Osteoblast (primary cell): ENCODE data around the gene MTRR. TPM values are rescaled to one million over a fixed set of nuclear protein-coding genes. Genes with fewer than 3 reads are reported as not detected.

ENCODE experiments used
- DNase-seq: peaks from one replicate; pipeline ENCODE4 v3.0.0; 2011; ENCODE audit warnings: low spot score, mixed read lengths; ENCODE audit not compliant: insufficient read length; ENCODE audit errors: missing footprints
- H2AFZ ChIP-seq: 2 replicates; pipeline ENCODE4 v1.6.0; 2011; ENCODE audit warnings: mild to moderate bottlenecking, low read length
- H3K27ac ChIP-seq: 2 replicates; pipeline ENCODE4 v1.5.1; 2011; ENCODE audit warnings: mild to moderate bottlenecking, low read depth, low read length, moderate library complexity
- H3K27me3 ChIP-seq: 2 replicates; pipeline ENCODE4 v1.6.0; 2012; ENCODE audit warnings: mild to moderate bottlenecking, control low read depth, inconsistent platforms, low read length, moderate library complexity; ENCODE audit not compliant: insufficient read depth
- H3K36me3 ChIP-seq: 2 replicates; pipeline ENCODE4 v1.5.1; 2011; ENCODE audit warnings: mild to moderate bottlenecking, low read length, control low read depth, moderate library complexity; ENCODE audit not compliant: insufficient read depth
- H3K4me1 ChIP-seq: 2 replicates; pipeline ENCODE4 v1.5.1; 2011; ENCODE audit warnings: mild to moderate bottlenecking, low read length, control low read depth, moderate library complexity; ENCODE audit not compliant: insufficient read depth
- H3K4me2 ChIP-seq: 2 replicates; pipeline ENCODE4 v1.6.0; 2011; ENCODE audit warnings: mild to moderate bottlenecking, low read length; ENCODE audit not compliant: insufficient read depth
- H3K4me3 ChIP-seq: fragments of 200-600 bp; sonication (generic); 3 replicates; pipeline ENCODE4 v1.5.1; 2012; ENCODE audit warnings: mild to moderate bottlenecking, low read length, inconsistent platforms; ENCODE audit not compliant: insufficient read depth
- H3K79me2 ChIP-seq: 2 replicates; pipeline ENCODE4 v1.6.0; 2012; ENCODE audit warnings: mild to moderate bottlenecking, low read length, control low read depth, inconsistent platforms; ENCODE audit not compliant: insufficient read depth
- H3K9me3 ChIP-seq: 2 replicates; pipeline ENCODE4 v1.5.1; 2011; ENCODE audit warnings: low read depth, low read length, control low read depth
- H4K20me1 ChIP-seq: 2 replicates; pipeline ENCODE4 v1.6.0; 2012; ENCODE audit warnings: mild to moderate bottlenecking, low read length, control low read depth; ENCODE audit not compliant: insufficient read depth
- total RNA-seq: library from RNA; depleted of rRNA; stranded (reverse); fragments of >200 nt; gene quantifications from 2 replicates; pipeline ENCODE4 v1.2.3, GENCODE V29; 2012
- TF ChIP-seq, protein P1 (sequence below): IDR thresholded peaks from 2 replicates; pipeline ENCODE4 v1.5.1; 2011; ENCODE audit warnings: mild to moderate bottlenecking, low read depth, low read length, moderate library complexity; ENCODE audit errors: extremely low read depth

MTRR gene
- total RNA-seq, 1 donor, result 36.6 TPM

DNA sequence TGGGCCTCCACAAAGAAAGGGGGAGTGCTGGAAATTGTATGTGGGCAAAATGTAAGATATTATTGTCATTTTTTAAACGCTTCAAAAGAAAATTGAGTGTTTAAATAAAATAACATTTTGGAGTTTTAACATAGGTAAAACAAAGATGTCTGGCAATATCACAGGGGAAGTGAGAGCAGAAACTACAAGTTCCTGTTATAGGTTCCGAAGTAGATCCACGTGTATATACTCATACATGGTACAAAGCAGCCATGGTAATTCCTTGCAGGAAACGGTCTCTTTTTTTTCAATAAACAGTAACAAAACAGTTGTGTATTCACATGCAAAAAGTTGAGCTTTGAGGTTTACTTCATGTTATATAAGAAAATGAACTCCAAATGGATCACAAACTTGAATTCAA is 78.4 kb downstream of the MTRR start:
- Histone ChIP-seq H3K27me3 (no peaks in the 10 kb centered on the region), H3K4me2 (no peak overlapping the region), H3K36me3 (no peaks in the 10 kb centered on the region), H3K4me3 (no peak overlapping the region), H4K20me1 (no peaks in the 10 kb centered on the region), H3K9me3 (no peaks in the 10 kb centered on the region), H3K4me1 (no peaks in the 10 kb centered on the region), H3K27ac (no peak overlapping the region), H3K79me2 (no peaks in the 10 kb centered on the region), H2AFZ (no peak overlapping the region)
- DNase-seq, result no peak
- TF ChIP-seq, protein P1, sequence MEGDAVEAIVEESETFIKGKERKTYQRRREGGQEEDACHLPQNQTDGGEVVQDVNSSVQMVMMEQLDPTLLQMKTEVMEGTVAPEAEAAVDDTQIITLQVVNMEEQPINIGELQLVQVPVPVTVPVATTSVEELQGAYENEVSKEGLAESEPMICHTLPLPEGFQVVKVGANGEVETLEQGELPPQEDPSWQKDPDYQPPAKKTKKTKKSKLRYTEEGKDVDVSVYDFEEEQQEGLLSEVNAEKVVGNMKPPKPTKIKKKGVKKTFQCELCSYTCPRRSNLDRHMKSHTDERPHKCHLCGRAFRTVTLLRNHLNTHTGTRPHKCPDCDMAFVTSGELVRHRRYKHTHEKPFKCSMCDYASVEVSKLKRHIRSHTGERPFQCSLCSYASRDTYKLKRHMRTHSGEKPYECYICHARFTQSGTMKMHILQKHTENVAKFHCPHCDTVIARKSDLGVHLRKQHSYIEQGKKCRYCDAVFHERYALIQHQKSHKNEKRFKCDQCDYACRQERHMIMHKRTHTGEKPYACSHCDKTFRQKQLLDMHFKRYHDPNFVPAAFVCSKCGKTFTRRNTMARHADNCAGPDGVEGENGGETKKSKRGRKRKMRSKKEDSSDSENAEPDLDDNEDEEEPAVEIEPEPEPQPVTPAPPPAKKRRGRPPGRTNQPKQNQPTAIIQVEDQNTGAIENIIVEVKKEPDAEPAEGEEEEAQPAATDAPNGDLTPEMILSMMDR, result no peak

Other genes starting within 250 kb of the MTRR start
- gene CFAP90, start 18.0 kb upstream of the MTRR start, total RNA-seq, result 0.59 and 1.1 TPM in 2 replicates
- gene FASTKD3, start 117 bp upstream of the MTRR start, total RNA-seq, result 10.9 and 13.6 TPM in 2 replicates